OCI-LY3 (cell line): ENCODE results near the gene FAM78B.

ENCODE experiments used
- H2AFZ ChIP-seq: fragments of 200-600, 300-600 bp; shearing (Covaris generic); 2 replicates; pipeline ENCODE4 v1.6.0; 2014; ENCODE audit warnings: antibody characterized with exemption, low read depth, low read length
- H3K27ac ChIP-seq: fragments of 200-600, 300-600 bp; sonication (generic); 2 replicates; pipeline ENCODE4 v1.5.1; 2014; ENCODE audit warnings: mild to moderate bottlenecking, low read length, moderate library complexity, mixed read lengths
- H3K27me3 ChIP-seq: fragments of 200-600, 300-600 bp; sonication (generic); 2 replicates; pipeline ENCODE4 v1.6.1; 2014; ENCODE audit warnings: low read depth, low read length, mixed read lengths
- H3K36me3 ChIP-seq: fragments of 200-600, 300-600 bp; sonication (generic); replicated peaks from 2 replicates; pipeline ENCODE3; 2014; ENCODE audit warnings: low read depth, low read length, mixed read lengths
- H3K4me1 ChIP-seq: fragments of 300-600, 200-600 bp; sonication (generic); 2 replicates; pipeline ENCODE4 v1.6.1; 2014; ENCODE audit warnings: low read length, mixed read lengths
- H3K4me2 ChIP-seq: fragments of 200-600, 300-600 bp; sonication (generic); 2 replicates; pipeline ENCODE4 v1.6.1; 2014; ENCODE audit warnings: low read length, mixed read lengths
- H3K4me3 ChIP-seq: fragments of 300-600, 200-600 bp; sonication (generic); 2 replicates; pipeline ENCODE4 v1.5.1; 2014; ENCODE audit warnings: antibody characterized with exemption, mild to moderate bottlenecking, low read length, moderate library complexity
- H3K79me2 ChIP-seq: fragments of 300-600, 200-600 bp; shearing (Covaris generic); 2 replicates; pipeline ENCODE4 v1.6.1; 2014; ENCODE audit warnings: mild to moderate bottlenecking, low read length, mixed read lengths
- H3K9ac ChIP-seq: fragments of 300-600, 200-600 bp; shearing (Covaris generic); 2 replicates; pipeline ENCODE4 v1.6.0; 2014; ENCODE audit warnings: mild to moderate bottlenecking, low read length, moderate library complexity
- H3K9me3 ChIP-seq: fragments of 200-600, 300-600 bp; shearing (Covaris generic); 2 replicates; pipeline ENCODE4 v1.6.1; 2014; ENCODE audit warnings: low read length, mixed read lengths; ENCODE audit not compliant: insufficient read depth
- H4K20me1 ChIP-seq: fragments of 200-600, 300-600 bp; sonication (generic); 2 replicates; pipeline ENCODE4 v1.6.1; 2016; ENCODE audit warnings: low read length, mixed read lengths; ENCODE audit not compliant: insufficient read depth
- CTCF ChIP-seq: fragments of 200-600, 300-600 bp; sonication (generic); IDR thresholded peaks from 2 replicates; pipeline ENCODE4 v1.5.1; 2014; ENCODE audit warnings: antibody characterized with exemption, low read length, low read depth
- EZH2phosphoT487 ChIP-seq: fragments of 200-600 bp; shearing (Covaris generic); IDR thresholded peaks from 2 replicates; pipeline ENCODE4 v1.6.1; 2018; ENCODE audit warnings: antibody characterized with exemption, mixed run types, low read depth

The FAM78B gene

GRCh38 chr1:166073489-166073888, 93.3 kb downstream of the FAM78B start:
- peaks cover 54% of the 10 kb centered on the region for H4K20me1 ChIP-seq
- no peak overlapping the region for H2AFZ ChIP-seq
- no peak overlapping the region for H3K27ac ChIP-seq
- H3K27me3 ChIP-seq, result no peaks in the 10 kb centered on the region
- H3K4me2 ChIP-seq, result no peak overlapping the region
- peaks cover 50% of the 10 kb centered on the region for H3K79me2 ChIP-seq
- peaks cover 25% of the 10 kb centered on the region for H3K4me1 ChIP-seq
- TF ChIP-seq EZH2phosphoT487 (no peak), CTCF (no peak)
- no peaks in the 10 kb centered on the region for H3K9me3 ChIP-seq
- H3K4me3 ChIP-seq, result no peak overlapping the region
- peaks cover 23% of the 10 kb centered on the region for H3K36me3 ChIP-seq
- no peak overlapping the region for H3K9ac ChIP-seq

GRCh38 chr1:166069390-166069789, 97.4 kb downstream of the FAM78B start:
- Histone ChIP-seq H3K9ac (no peak overlapping the region), H3K4me3 (no peak overlapping the region), H3K27me3 (no peaks in the 10 kb centered on the region), H3K79me2 (peaks cover 23% of the 10 kb centered on the region), H3K4me1 (no peaks in the 10 kb centered on the region), H4K20me1 (peaks cover 82% of the 10 kb centered on the region), H3K4me2 (no peak overlapping the region), H3K36me3 (peaks cover 29% of the 10 kb centered on the region), H3K9me3 (no peaks in the 10 kb centered on the region), H3K27ac (no peak overlapping the region), H2AFZ (no peak overlapping the region)
- TF ChIP-seq EZH2phosphoT487, result no peak
- TF ChIP-seq CTCF, result no peak

GRCh38 chr1:166066107-166066506, 100.7 kb downstream of the FAM78B start:
- Histone ChIP-seq H3K36me3 (peaks cover 30% of the 10 kb centered on the region), H3K4me3 (no peak overlapping the region), H2AFZ (no peak overlapping the region), H3K27ac (no peak overlapping the region), H3K4me1 (no peaks in the 10 kb centered on the region), H4K20me1 (peaks cover 65% of the 10 kb centered on the region), H3K79me2 (no peaks in the 10 kb centered on the region; the same call in 1 of the 2 replicates), H3K27me3 (no peaks in the 10 kb centered on the region), H3K9me3 (no peaks in the 10 kb centered on the region), H3K4me2 (no peak overlapping the region), H3K9ac (no peak overlapping the region)
- TF ChIP-seq EZH2phosphoT487 (no peak), CTCF (no peak)

- Histone ChIP-seq H3K9ac (no peak overlapping the region), H2AFZ (no peak overlapping the region), H3K4me1 (no peaks in the 10 kb centered on the region), H3K27me3 (no peaks in the 10 kb centered on the region), H3K9me3 (no peaks in the 10 kb centered on the region), H3K4me2 (no peak overlapping the region), H3K79me2 (no peaks in the 10 kb centered on the region), H3K36me3 (peaks cover 25% of the 10 kb centered on the region), H3K27ac (no peak overlapping the region), H3K4me3 (no peak overlapping the region), H4K20me1 (peaks cover 53% of the 10 kb centered on the region)
- TF ChIP-seq EZH2phosphoT487 (no peak), CTCF (no peak)
Measured at GRCh38 chr1:166064951-166065350, 101.8 kb downstream of the FAM78B start.
